CD14-positive monocyte (primary cell): ENCODE data around the gene EML2. TPM values are rescaled to one million over a fixed set of nuclear protein-coding genes. Genes with fewer than 3 reads are reported as not detected.

Experiments
- DNase-seq, 3 donors: peaks; one replicate each; pipeline ENCODE4 v3.0.0-alpha.2; 2011 to 2022
- H2AFZ ChIP-seq: 2 replicates; pipeline ENCODE4 v1.6.0; 2012; ENCODE audit warnings: mild to moderate bottlenecking, low read depth, low read length, inconsistent platforms; ENCODE audit not compliant: insufficient read depth, poor library complexity, severe bottlenecking
- H3K27ac ChIP-seq, 2 donors: 1 replicate in 1 of 2; 2 replicates in 1 of 2; pipeline ENCODE4 v1.5.1; 2012 to 2013; ENCODE audit warnings: low read length in 2 of 2, control low read depth in 1 of 2, inconsistent platforms in 1 of 2, low read depth in 1 of 2, mild to moderate bottlenecking in 1 of 2
- H3K27me3 ChIP-seq, 2 donors: one replicate each; pipeline versions ENCODE4 v1.6.0 to v1.6.1; 2011 to 2013; ENCODE audit warnings: low read length in 2 of 2; ENCODE audit not compliant: control insufficient read depth in 2 of 2, insufficient read depth in 2 of 2
- H3K36me3 ChIP-seq, 2 donors: replicated peaks in 1 of 2; 1 replicate in 1 of 2; 2 replicates in 1 of 2; pipeline versions ENCODE4 v1.5.1 to v1.6.1; 2012 to 2013; ENCODE audit warnings: low read length in 2 of 2, control low read depth in 1 of 2, inconsistent platforms in 1 of 2, mild to moderate bottlenecking in 1 of 2; ENCODE audit not compliant: insufficient read depth in 2 of 2, control insufficient read depth in 1 of 2
- H3K4me1 ChIP-seq, 2 donors: 1 replicate in 1 of 2; 2 replicates in 1 of 2; pipeline versions ENCODE4 v1.5.1 to v1.6.1; 2012 to 2013; ENCODE audit warnings: low read length in 2 of 2, control low read depth in 1 of 2, inconsistent platforms in 1 of 2, mild to moderate bottlenecking in 1 of 2, moderate library complexity in 1 of 2; ENCODE audit not compliant: insufficient read depth in 2 of 2, control insufficient read depth in 1 of 2
- H3K4me2 ChIP-seq: replicated peaks from 2 replicates; pipeline ENCODE3; 2012; ENCODE audit warnings: low read length, moderate library complexity, mild to moderate bottlenecking; ENCODE audit not compliant: poor library complexity, severe bottlenecking; ENCODE audit errors: extremely low read depth
- H3K4me3 ChIP-seq, 3 experiments: fragments of 200-600 bp in 1 of 3; sonication (generic) in 1 of 3; replicated peaks in 1 of 3; 1 replicate in 2 of 3; 2 replicates in 1 of 3; pipeline ENCODE4 v1.5.1; 2011 to 2013; ENCODE audit warnings: low read length in 3 of 3, mild to moderate bottlenecking in 3 of 3, control low read depth in 2 of 3, low read depth in 2 of 3, inconsistent platforms in 1 of 3, moderate library complexity in 1 of 3
- H3K79me2 ChIP-seq: 2 replicates; pipeline ENCODE4 v1.6.0; 2012; ENCODE audit warnings: mild to moderate bottlenecking, control low read depth, inconsistent platforms, low read length, moderate library complexity; ENCODE audit not compliant: insufficient read depth
- H3K9ac ChIP-seq: 2 replicates; pipeline ENCODE4 v1.6.0; 2017; ENCODE audit warnings: low read length, mild to moderate bottlenecking; ENCODE audit not compliant: insufficient read depth, poor library complexity, severe bottlenecking
- H3K9me3 ChIP-seq, 2 donors: replicated peaks in 1 of 2; 1 replicate in 1 of 2; 2 replicates in 1 of 2; pipeline versions ENCODE4 v1.5.1 to v1.6.1; 2012 to 2013; ENCODE audit warnings: low read length in 2 of 2, control low read depth in 1 of 2; ENCODE audit not compliant: control insufficient read depth in 1 of 2, insufficient read depth in 1 of 2
- H4K20me1 ChIP-seq: 2 replicates; pipeline ENCODE4 v1.6.0; 2012; ENCODE audit warnings: mild to moderate bottlenecking, low read length, control low read depth, moderate library complexity; ENCODE audit not compliant: insufficient read depth
- H3K27ac Mint-ChIP-seq, 7 donors: one replicate each; pipeline ENCODE4 v1.8.0; 2020; ENCODE audit warnings: mild to moderate bottlenecking in 7 of 7, mixed read lengths in 7 of 7, moderate library complexity in 6 of 7, inconsistent platforms in 2 of 7
- H3K27me3 Mint-ChIP-seq, 3 donors: one replicate each; pipeline ENCODE4 v1.8.0; 2021 to 2022; ENCODE audit warnings: low read depth in 3 of 3, mild to moderate bottlenecking in 3 of 3, mixed read lengths in 3 of 3, moderate library complexity in 3 of 3, inconsistent platforms in 1 of 3
- H3K36me3 Mint-ChIP-seq, 2 donors: one replicate each; pipeline ENCODE4 v1.8.0; 2020; ENCODE audit warnings: mixed read lengths in 2 of 2, inconsistent platforms in 1 of 2, mild to moderate bottlenecking in 1 of 2
- H3K4me1 Mint-ChIP-seq: one replicate; pipeline ENCODE4 v1.8.0; 2020; ENCODE audit warnings: mild to moderate bottlenecking, mixed read lengths
- H3K4me3 Mint-ChIP-seq, 2 donors: one replicate each; pipeline ENCODE4 v1.8.0; 2020; ENCODE audit warnings: mild to moderate bottlenecking in 2 of 2, mixed read lengths in 2 of 2, moderate library complexity in 1 of 2
- H3K9me3 Mint-ChIP-seq, 7 donors: one replicate each; pipeline ENCODE4 v1.8.0; 2020 to 2022; ENCODE audit warnings: mixed read lengths in 7 of 7, mild to moderate bottlenecking in 6 of 7, moderate library complexity in 6 of 7, inconsistent platforms in 2 of 7
- WGBS: methylation state at CpG from one replicate; pipeline ENCODE4 v1.1.5; 2013; ENCODE audit warnings: missing lambda C conversion rate; ENCODE audit not compliant: insufficient coverage; 5-methylcytosine and 5-hydroxymethylcytosine counted together
- intact Hi-C, 2 donors: fragments of 100-400 bp; cut with micrococcal nuclease; formaldehyde crosslinking; loops; one replicate each; pipeline versions ENCODE4 v1.15.0 to v1.15.1; 2023
- polyA plus RNA-seq, 3 donors: library from polyadenylated mRNA; depleted of rRNA in 1 of 3; unstranded in 2 of 3; stranded (reverse) in 1 of 3; fragments of 300-500 nt in 2 of 3; fragments of >200 nt in 1 of 3; fragmentation: Illumina TruSeq in 2 of 3; gene quantifications; 1 replicate in 2 of 3; 2 replicates in 1 of 3; pipeline ENCODE4 v1.2.3, GENCODE V29; 2012 to 2021
- TF ChIP-seq, protein P1 (sequence below): fragments of 200-600 bp; IDR thresholded peaks from one replicate; pipeline ENCODE4 v1.8.0; 2022; ENCODE audit warnings: antibody characterized with exemption, mild to moderate bottlenecking

Gene EML2
- polyA plus RNA-seq, 3 donors, result 10.3 to 50.8 (median 11.9) TPM

- Histone ChIP-seq H3K27ac (no peak overlapping the region), H3K4me1 (no peaks in the 10 kb centered on the region), H3K9me3 (no peaks in the 10 kb centered on the region), H3K79me2 (no peaks in the 10 kb centered on the region), H3K27me3 (no peaks in the 10 kb centered on the region), H3K4me3 (no peak overlapping the region), H3K36me3 (peaks cover 19 to 23% of the 10 kb centered on the region in 2 donors), H2AFZ (no peak overlapping the region), H3K9ac (no peak overlapping the region), H4K20me1 (no peaks in the 10 kb centered on the region), H3K4me2 (no peak overlapping the region)
- 80% methylated on average over 14 of the region's 27 CpGs for WGBS
- Mint-ChIP-seq H3K4me3 (no peak overlapping the region), H3K4me1 (no peaks in the 10 kb centered on the region), H3K27ac (peak overlapping the region in 2 of 7 donors; percentile 19 to 25), H3K36me3 (peaks cover 16 to 43% of the 10 kb centered on the region in 2 donors), H3K9me3 (no peaks in the 10 kb centered on the region), H3K27me3 (peaks cover 0 to 2% (median 0%) of the 10 kb centered on the region in 3 donors)
- peak; percentile 21 to 69 (median 37) for DNase-seq
- intact Hi-C loops, result loop anchor here in 1 of 2 donors (10.0 kb wide), 1 partner anchor 228 kb away; the partner anchor contains the start of genes POLR1G and PPP1R13L
- TF ChIP-seq, protein P1, sequence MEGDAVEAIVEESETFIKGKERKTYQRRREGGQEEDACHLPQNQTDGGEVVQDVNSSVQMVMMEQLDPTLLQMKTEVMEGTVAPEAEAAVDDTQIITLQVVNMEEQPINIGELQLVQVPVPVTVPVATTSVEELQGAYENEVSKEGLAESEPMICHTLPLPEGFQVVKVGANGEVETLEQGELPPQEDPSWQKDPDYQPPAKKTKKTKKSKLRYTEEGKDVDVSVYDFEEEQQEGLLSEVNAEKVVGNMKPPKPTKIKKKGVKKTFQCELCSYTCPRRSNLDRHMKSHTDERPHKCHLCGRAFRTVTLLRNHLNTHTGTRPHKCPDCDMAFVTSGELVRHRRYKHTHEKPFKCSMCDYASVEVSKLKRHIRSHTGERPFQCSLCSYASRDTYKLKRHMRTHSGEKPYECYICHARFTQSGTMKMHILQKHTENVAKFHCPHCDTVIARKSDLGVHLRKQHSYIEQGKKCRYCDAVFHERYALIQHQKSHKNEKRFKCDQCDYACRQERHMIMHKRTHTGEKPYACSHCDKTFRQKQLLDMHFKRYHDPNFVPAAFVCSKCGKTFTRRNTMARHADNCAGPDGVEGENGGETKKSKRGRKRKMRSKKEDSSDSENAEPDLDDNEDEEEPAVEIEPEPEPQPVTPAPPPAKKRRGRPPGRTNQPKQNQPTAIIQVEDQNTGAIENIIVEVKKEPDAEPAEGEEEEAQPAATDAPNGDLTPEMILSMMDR, result no peak
Measured at GRCh38 chr19:45632468-45633196, 6.6 kb downstream of the EML2 start.

DNA sequence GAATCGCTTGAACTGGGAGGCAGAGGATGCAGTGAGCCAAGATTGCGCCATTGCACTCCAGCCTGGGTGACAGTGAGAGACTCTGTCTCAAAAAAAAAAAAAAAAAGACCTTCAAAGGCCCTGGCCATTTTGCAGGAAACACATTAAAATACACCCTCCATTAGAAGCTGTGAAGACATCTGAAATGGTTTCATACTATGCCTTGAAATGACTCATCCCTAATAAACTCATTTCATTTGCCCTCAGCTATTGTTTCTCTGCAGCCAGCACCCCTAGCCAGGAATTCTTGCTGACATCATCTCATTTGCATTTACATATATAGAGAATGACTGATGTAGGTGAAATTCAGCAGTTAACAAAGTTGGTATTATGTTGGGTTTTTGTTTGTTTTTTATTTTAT lies 8.7 kb downstream of the EML2 start:
- Histone ChIP-seq H3K4me2 (no peak overlapping the region), H3K27ac (no peak overlapping the region), H3K4me3 (no peak overlapping the region), H3K4me1 (no peaks in the 10 kb centered on the region), H3K36me3 (peaks cover 29 to 45% of the 10 kb centered on the region in 2 donors), H4K20me1 (no peaks in the 10 kb centered on the region), H3K9me3 (no peaks in the 10 kb centered on the region), H3K79me2 (no peaks in the 10 kb centered on the region), H3K9ac (no peak overlapping the region), H2AFZ (no peak overlapping the region), H3K27me3 (no peaks in the 10 kb centered on the region)
- DNase-seq, result peak in 1 of 3 donors; percentile 41
- WGBS, result no CpG with 5 or more reads among the region's 2 CpGs
- Mint-ChIP-seq H3K27ac (no peak overlapping the region), H3K4me3 (no peak overlapping the region), H3K36me3 (peaks cover 27 to 60% of the 10 kb centered on the region in 2 donors), H3K9me3 (no peaks in the 10 kb centered on the region), H3K27me3 (peaks cover 0 to 2% (median 0%) of the 10 kb centered on the region in 3 donors), H3K4me1 (no peaks in the 10 kb centered on the region)
- TF ChIP-seq, protein P1, result no peak
- intact Hi-C loops, result loop anchor here in 1 of 2 donors (10.0 kb wide), 1 partner anchor 226 kb away; the partner anchor contains the start of genes POLR1G and PPP1R13L
